Measurements from ENCODE around the gene PSMC3.

GRCh38 chr11:47461876-47462275 is 35.6 kb upstream of the PSMC3 start:
- no peak for TF ChIP-seq CTCF (IDR thresholded peaks at IDR 0.05)
- no peak for TF ChIP-seq POLR2A (IDR thresholded peaks at IDR 0.05)

Data from heart left ventricle (tissue), 13 donors.